GM18858 (cell line): ENCODE measurements around the gene DDRGK1.

ENCODE experiments used
- ATAC-seq: cut with Tn5 transposase; IDR thresholded peaks from one replicate; pipeline ENCODE4 v1.9.1; 2021; ENCODE audit not compliant: unreplicated experiment

DDRGK1 gene

GRCh38 chr20:3204124-3204794 lies at the start of gene DDRGK1:
DDRGK1 (minus strand) TSS chr20:3204682; CDS start chr20:3204627, 55 bp downstream.
- peak; percentile 67 for ATAC-seq

- ATAC-seq: no peak
Measured at GRCh38 chr20:3251806-3252205, 47.3 kb upstream of the DDRGK1 start.

GRCh38 chr20:3250091-3250504 lies 45.6 kb upstream of the DDRGK1 start:
- no peak for ATAC-seq

GRCh38 chr20:3248993-3249347 lies 44.5 kb upstream of the DDRGK1 start:
- ATAC-seq: no peak

- no peak for ATAC-seq
Measured at GRCh38 chr20:3248167-3248992, 43.9 kb upstream of the DDRGK1 start.

GRCh38 chr20:3247638-3248037 lies 43.2 kb upstream of the DDRGK1 start:
- ATAC-seq: no peak

GRCh38 chr20:3246682-3247081 lies 42.2 kb upstream of the DDRGK1 start:
- ATAC-seq: no peak

- ATAC-seq: no peak
Measured at GRCh38 chr20:3245711-3246110, 41.2 kb upstream of the DDRGK1 start.

- ATAC-seq: no peak
Measured at GRCh38 chr20:3245156-3245555, 40.7 kb upstream of the DDRGK1 start.

GRCh38 chr20:3244613-3245012 lies 40.1 kb upstream of the DDRGK1 start:
- no peak for ATAC-seq

- ATAC-seq: no peak
Measured at GRCh38 chr20:3243718-3244358, 39.4 kb upstream of the DDRGK1 start.

- ATAC-seq: no peak
Measured at GRCh38 chr20:3242172-3242692, 37.8 kb upstream of the DDRGK1 start.

- ATAC-seq: no peak
Measured at GRCh38 chr20:3240776-3241363, 36.4 kb upstream of the DDRGK1 start.

- ATAC-seq: no peak
Measured at GRCh38 chr20:3239867-3240775, 35.6 kb upstream of the DDRGK1 start.

GRCh38 chr20:3239026-3239866 lies 34.8 kb upstream of the DDRGK1 start, which contains the start of gene SLC4A11:
SLC4A11 (minus strand) TSS chr20:3239190; CDS start chr20:3239137, 53 bp downstream.
- no peak for ATAC-seq

- ATAC-seq: no peak
Measured at GRCh38 chr20:3238616-3239025, 34.1 kb upstream of the DDRGK1 start.

- ATAC-seq: no peak
Measured at GRCh38 chr20:3237958-3238615, 33.6 kb upstream of the DDRGK1 start.

GRCh38 chr20:3237011-3237957 lies 32.8 kb upstream of the DDRGK1 start:
- no peak for ATAC-seq
